Retina (tissue), 1 donor: Measurements from ENCODE around the gene NAT14.
A peak's percentile ranks its signal among the peaks of the same experiment; 100 is the strongest.
"Not testable (repeated sequence)": the region's sequence is repeated elsewhere in the genome, so short reads cannot be mapped to it uniquely, and the experiment has no call there.

ENCODE experiments used
- DNase-seq: peaks from one replicate; pipeline ENCODE4 v3.0.0-alpha.2; 2016

NAT14 gene

DNA sequence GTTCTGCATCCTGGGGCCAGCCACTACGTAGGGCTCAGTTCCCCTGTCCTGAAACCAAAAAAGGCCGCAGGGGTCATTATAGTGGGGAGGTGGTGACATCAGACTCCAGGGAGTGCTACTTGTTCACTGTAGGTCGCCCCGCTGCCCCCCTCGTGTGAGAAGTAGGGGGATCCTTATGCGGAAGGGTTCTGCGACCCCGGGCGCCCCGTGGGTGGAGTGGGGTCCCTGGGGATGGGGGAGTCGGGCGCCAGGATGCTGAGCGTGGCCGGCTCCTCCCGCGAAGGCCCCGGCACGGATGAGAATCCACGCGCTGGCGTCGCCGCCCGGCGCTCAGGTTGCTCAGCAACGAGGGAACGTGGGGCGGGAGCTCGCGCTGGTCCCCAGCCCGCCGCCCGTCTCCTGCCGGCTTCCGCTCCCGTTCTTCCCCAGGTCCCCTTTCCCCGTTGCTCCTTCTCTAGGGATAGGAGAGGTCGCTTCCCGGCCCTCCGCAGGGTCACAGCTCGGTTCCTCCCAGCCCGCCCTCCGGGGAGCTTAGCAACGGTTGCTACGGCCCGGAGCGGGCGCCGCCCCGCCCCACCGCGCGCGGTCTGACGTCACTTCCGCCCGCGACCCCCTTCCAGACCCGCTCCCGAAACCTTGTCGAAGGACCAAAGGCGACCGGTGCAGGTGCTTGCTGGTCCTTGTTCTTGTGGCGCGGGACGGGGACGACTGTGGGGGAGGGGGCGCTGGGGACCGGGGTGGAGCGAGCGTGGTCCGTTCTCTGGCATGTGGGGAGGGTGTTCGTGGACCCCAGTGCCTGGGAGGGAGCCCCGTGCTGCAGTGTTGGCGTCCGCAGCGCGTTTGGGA lies at the start of gene NAT14:
Gene NAT14 (plus strand): TSS at position 596 of the 846 bp plus-strand sequence. CDS start 521 bp downstream, outside the sequence.
- DNase-seq = peak; percentile 94

GRCh38 chr19:55436847-55437246 lies 48.1 kb upstream of the NAT14 start:
- DNase-seq = no peak

GRCh38 chr19:55437410-55437809 lies 47.6 kb upstream of the NAT14 start:
- DNase-seq = peak; percentile 72

DNA sequence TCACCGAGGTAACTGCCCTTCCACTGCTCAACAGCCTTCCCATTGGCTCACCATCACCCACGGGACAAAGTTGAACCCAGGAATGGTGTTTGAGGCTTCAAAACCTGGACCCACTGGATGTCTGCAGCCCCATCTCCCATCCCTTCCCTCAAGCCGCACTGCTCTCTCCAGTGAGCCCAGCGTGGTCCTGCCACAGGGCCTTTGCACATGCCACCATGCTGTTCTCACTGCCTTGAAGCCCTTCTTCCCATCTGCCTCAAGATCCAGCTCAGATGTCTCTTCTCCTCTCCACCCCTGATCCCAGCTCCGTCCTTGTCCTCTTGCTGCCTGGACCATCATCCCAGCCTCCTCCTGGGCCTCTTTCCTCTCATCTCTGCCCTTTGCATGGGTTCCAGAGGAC lies 45.9 kb upstream of the NAT14 start:
- no peak for DNase-seq

DNA sequence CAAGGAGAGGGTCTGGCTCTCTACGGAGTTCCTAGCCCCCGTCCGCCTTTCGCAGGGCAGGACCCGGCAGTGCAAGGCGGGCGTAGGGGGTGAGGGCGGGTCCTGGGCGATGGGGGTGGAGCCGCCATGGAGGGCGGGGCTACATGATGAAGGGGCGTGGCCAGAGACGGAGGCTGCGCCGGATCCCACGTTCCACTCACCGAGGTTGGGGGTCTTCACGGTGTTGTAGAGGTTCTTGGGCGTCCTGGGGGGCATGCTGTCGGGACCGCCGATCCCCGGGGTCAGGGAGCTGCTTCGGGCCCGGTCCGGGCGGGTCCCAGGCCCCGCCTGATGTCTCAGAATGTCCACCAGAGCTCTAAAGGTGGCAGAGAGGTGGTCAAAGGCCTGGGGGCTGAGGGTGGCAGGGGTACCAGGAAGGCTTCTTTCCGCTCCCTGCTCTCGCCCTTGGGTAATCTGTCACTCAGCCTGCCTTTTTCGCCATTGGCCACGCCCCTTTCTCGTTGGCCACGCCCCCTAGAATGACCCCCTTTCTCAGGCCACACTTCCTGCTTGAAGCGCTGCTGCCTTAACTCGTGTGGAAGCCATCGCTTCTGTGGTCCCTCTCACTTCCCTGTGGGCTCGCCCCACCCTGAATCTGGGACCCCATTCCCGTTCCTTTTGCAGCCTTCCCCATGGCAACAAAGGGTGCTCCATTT lies 44.4 kb upstream of the NAT14 start:
- DNase-seq = peak; percentile 66

DNA sequence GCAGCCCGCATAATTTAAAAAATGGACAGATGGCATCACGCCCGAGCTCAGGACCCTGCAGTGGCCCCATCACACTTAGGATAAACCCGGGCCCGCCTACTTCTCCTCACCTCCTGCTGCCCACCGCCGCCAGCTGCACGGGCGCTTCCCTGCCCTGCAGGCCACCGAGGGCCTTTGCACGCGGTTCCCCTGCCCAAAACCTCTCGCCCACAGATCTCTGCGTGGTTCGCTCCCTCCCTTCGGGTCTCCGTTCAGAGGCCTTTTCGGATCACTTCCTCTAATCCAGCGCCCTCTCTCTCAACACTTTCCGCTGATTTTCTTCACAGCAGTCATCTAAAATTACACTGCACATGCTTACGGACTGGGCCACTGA lies 43.7 kb upstream of the NAT14 start:
- peak; percentile 41 for DNase-seq

- DNase-seq = no peak
Measured at GRCh38 chr19:55441692-55442321, 43.2 kb upstream of the NAT14 start.

- DNase-seq = no peak
Measured at GRCh38 chr19:55442372-55442961, 42.5 kb upstream of the NAT14 start.

DNA sequence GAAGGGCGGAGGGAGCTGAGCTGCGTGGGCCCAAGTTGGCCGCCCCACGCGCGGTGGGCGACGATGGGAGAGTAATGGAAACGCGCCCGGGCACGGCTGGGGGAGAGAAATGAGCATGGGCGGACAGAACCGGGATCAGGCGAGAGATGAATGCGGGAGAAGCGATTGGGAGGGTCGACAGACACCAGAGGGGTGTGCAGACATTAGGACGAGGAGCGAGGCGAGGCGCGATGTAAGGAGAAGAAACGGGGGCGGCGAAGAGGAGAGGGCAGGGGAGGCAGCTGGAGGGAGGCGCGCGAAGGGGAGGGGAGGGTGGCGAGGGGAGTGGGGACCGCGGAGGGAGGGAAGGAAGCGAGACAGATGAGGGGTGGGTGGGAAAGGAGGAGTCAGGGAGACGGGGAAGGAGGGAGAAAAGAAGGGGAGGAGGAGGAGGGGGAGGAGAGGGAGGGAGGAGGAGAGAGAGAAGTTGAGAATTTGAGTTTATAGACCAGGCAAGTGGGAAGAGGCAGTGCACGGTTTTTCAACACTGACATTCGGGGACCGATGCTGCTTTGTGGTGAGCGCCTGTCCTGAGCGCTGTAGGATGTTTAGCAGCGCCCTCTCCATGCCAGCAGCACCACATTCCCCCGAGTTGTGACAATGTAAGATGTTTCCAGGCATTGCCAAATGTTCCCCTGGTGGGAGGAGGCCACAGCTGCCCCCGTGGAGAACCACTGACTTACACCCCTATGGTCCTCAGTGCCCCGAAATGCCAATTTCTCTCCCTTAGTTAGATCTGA lies 41.8 kb upstream of the NAT14 start, which contains the start of gene SHISA7:
Gene SHISA7 (minus strand): TSS at position 256 of the 779 bp plus-strand sequence. CDS start 437 bp downstream, outside the sequence.
- peak; percentile 40 for DNase-seq

DNA sequence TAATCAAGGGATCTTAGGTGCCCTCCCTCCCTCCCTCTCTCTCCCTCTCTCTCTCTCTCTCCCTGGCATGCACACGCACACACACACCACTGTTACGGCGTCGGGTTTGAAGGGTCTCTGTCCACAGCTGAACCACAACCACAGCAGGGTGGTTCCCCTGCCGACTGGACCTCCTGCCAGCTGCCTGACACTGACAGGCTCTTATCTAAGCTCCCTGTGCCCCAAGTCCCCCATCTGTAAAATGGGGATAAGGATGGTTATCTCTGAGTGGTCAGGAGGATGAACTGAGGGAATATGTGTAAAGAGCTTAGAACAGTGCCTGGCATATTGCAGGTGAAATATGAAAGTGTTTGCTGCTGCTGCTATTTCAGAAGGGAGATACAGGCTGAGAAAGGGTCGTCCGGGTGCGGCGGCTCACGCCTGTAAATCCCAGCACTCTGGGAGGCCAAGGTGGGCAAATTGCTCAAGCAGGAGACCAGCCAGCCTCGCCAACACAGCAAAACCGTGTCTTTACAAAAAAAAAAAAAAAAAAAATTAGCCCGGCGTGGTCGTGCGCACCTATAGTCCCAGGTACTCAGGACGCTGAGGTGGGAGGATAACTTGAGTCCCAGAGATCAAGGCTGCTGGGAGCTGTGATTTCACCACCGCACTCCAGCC lies 41.0 kb upstream of the NAT14 start:
- no peak for DNase-seq

DNA sequence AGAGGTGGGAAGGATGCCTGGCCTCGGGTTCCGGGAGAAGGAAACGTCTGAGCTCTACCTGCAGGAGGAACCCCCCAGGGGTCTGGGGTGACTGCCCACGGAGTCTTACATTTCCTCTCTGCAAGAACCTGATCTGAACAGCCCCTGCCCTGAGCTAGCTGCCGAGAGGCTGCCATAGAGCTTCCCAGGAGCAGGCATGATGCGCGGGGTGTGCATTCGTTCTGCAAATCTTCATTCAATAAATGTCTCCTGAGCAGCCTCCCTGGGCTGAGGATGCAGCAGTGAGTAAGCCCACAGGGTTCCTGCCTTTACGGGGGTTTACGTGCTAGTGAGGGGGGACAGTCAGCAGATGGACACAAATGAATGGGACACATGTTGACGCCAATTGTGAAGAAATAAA lies 40.3 kb upstream of the NAT14 start:
- DNase-seq = no peak

GRCh38 chr19:55446060-55446459 lies 38.9 kb upstream of the NAT14 start:
- DNase-seq = no peak

DNA sequence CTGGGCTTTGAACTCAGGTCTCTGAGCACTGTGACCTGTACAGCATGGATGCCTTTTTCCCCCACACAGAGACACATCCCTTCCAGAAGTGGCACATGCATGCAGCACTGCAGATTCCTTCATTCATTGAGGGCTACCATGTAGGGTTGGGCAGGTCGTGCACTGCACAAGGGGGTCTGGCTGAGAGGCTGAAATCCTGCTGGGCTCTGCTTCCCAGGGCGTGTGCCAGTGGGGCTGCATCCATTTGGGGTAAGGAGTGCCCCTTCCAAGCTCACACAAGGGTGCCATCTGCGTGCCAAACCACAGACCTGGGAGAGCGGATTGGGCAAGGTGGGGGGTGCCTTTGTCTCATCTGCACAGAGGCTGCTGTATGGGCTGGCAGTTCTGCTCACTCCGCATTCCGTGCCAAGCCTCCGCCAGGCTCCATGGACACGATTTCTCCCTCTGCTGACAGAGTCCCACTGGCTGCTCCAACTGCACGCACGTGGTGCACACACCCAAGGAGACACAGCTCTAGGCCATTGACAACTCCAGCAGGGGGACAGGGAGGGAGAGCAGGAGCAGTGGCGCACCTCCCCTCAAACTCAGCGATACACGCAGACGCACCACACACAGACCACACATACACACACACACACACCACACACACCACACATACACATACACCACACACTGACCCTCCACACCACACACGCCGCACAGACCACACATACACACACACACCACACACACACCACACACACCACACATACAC lies 37.4 kb upstream of the NAT14 start:
- DNase-seq = peak; percentile 36

DNA sequence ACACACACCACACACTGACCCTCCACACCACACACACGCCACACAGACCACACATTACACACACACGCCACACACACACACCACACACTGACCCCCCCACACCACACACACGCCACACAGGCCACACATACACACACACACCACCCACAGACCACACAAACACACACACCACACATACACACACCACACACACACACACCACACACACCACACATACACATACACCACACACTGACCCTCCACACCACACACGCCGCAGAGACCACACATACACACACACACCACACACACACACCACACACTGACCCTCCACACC lies 36.9 kb upstream of the NAT14 start:
- DNase-seq = not testable (repeated sequence)

GRCh38 chr19:55449469-55449868 lies 35.5 kb upstream of the NAT14 start:
- DNase-seq = no peak

GRCh38 chr19:55451163-55451964 lies 33.6 kb upstream of the NAT14 start:
- peak; percentile 46 for DNase-seq

DNA sequence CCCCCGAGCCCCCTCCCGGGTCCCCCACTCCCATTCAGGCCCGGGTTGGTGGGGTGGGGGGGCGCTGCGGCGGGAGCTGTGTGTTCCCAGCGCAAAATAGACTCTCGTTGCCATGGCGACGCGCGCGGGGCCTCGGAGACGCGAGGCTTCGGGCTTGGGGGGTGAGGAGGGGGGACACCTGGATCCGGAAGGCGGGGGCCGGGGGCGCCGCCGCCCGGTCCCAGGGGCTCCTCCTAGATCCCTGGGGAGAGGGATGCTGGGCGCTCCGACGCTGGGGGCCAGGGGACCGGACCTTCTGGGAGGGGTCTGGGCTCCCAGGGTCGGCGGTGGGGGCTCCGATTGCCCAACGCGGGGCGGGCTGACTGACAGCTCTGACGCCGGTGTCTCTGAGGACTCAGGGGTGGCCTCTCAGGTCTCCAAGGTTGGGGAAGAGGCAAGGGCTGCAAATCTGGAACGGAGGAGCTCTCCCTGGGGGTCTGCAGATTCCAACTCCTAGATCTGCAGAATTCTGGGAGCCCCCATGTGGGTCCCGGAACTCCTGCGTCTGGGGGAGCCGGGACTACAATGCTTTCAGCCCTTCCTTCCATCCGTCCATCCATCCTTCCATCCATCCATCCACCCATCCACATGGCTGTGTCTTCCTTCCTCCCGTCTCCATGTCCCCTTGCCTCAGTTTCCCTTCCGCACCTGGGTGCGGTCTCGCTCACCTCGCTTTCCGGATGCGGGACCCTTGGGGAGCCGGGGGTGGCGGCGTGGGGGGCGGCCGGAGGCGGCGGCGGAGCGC lies 32.8 kb upstream of the NAT14 start:
- peak; percentile 71 for DNase-seq

DNA sequence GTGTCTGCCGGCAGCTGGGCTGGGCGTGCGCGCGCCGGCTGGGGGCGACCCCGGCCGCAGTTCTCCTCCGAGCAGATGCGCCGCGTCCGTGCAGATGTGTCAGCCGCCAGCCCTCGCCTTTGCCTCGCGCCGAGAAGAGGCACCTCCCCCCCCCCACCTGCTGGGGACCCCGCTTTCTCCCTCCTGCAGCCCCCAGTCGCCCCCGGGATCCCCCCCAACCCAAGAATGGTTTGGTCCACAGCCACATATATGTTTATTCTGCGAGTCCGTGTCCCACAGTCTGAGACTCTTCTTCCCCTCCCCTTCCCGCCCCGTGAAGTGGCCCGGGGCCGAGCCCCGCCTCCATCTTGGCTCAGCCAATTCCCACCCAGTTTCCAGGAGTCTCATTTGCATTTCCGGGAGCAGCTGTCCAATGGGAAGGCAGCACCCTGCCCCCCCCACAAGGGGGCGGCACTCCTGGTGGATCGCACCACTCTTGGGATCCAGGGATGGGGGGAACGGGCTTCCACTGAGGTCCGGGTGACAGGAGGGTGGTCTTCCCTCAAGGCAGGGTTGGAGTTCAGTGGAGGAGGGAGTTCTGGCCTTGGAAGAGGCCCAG lies 32.1 kb upstream of the NAT14 start:
- DNase-seq = peak; percentile 95
